Glutamatergic neuron (in vitro differentiated cells): Measurements from ENCODE around the gene NTM. TPM values are rescaled to one million over a fixed set of nuclear protein-coding genes. Genes with fewer than 3 reads are reported as not detected.

Experiments used
- DNase-seq: peaks from one replicate; pipeline ENCODE4 v3.0.0; 2022
- H3K27ac Mint-ChIP-seq: one replicate; pipeline ENCODE4 v1.8.0; 2020; ENCODE audit warnings: mild to moderate bottlenecking, mixed read lengths, inconsistent platforms; ENCODE audit not compliant: unreplicated experiment
- H3K27me3 Mint-ChIP-seq: one replicate; pipeline ENCODE4 v1.8.0; 2020; ENCODE audit warnings: mild to moderate bottlenecking, moderate library complexity, mixed read lengths, inconsistent platforms; ENCODE audit not compliant: unreplicated experiment
- H3K36me3 Mint-ChIP-seq: one replicate; pipeline ENCODE4 v1.8.0; 2020; ENCODE audit warnings: mild to moderate bottlenecking, mixed read lengths, inconsistent platforms; ENCODE audit not compliant: unreplicated experiment
- H3K4me1 Mint-ChIP-seq: one replicate; pipeline ENCODE4 v1.8.0; 2020; ENCODE audit warnings: mild to moderate bottlenecking, low read depth, mixed read lengths, inconsistent platforms; ENCODE audit not compliant: unreplicated experiment
- H3K4me3 Mint-ChIP-seq: one replicate; pipeline ENCODE4 v1.8.0; 2020; ENCODE audit warnings: mild to moderate bottlenecking, mixed read lengths, inconsistent platforms; ENCODE audit not compliant: unreplicated experiment
- H3K9me3 Mint-ChIP-seq: one replicate; pipeline ENCODE4 v1.8.0; 2020; ENCODE audit warnings: mild to moderate bottlenecking, moderate library complexity, mixed read lengths, inconsistent platforms; ENCODE audit not compliant: unreplicated experiment
- CTCF ChIP-seq: fragments of 200-600 bp; sonication (generic); IDR thresholded peaks from one replicate; pipeline ENCODE4 v1.5.0; 2021; ENCODE audit not compliant: partially characterized antibody, unreplicated experiment
- total RNA-seq: library from RNA; stranded (reverse); fragmentation: NEBNext Ultra II Directional; extraction: Animal tissue kit (Norgen Biotek cat#: 25700); gene quantifications from one replicate; pipeline ENCODE4 v1.2.1, GENCODE V29; 2021; ENCODE audit not compliant: unreplicated experiment

Gene NTM
- total RNA-seq, 1 donor from 2014 or later, result 1.2 TPM

GRCh38 chr11:132073787-132074186, 703.4 kb downstream of the NTM start:
- no peak for TF ChIP-seq CTCF
- H3K4me1 Mint-ChIP-seq, result no peaks in the 10 kb centered on the region
- H3K27me3 Mint-ChIP-seq, result no peaks in the 10 kb centered on the region
- no peak overlapping the region for H3K4me3 Mint-ChIP-seq
- H3K36me3 Mint-ChIP-seq, result no peaks in the 10 kb centered on the region
- no peak overlapping the region for H3K27ac Mint-ChIP-seq
- no peak for DNase-seq
- peaks cover 2% of the 10 kb centered on the region for H3K9me3 Mint-ChIP-seq

- DNase-seq, result no peak
- no peak overlapping the region for H3K27ac Mint-ChIP-seq
- H3K27me3 Mint-ChIP-seq, result no peaks in the 10 kb centered on the region
- no peak for TF ChIP-seq CTCF
- H3K4me1 Mint-ChIP-seq, result no peaks in the 10 kb centered on the region
- H3K4me3 Mint-ChIP-seq, result no peak overlapping the region
- no peaks in the 10 kb centered on the region for H3K9me3 Mint-ChIP-seq
- no peaks in the 10 kb centered on the region for H3K36me3 Mint-ChIP-seq
Measured at GRCh38 chr11:132075447-132075846, 705.0 kb downstream of the NTM start.

GRCh38 chr11:132077416-132077815, 707.0 kb downstream of the NTM start:
- Mint-ChIP-seq H3K27ac (no peak overlapping the region), H3K27me3 (no peaks in the 10 kb centered on the region), H3K36me3 (no peaks in the 10 kb centered on the region), H3K4me3 (no peak overlapping the region), H3K4me1 (no peaks in the 10 kb centered on the region), H3K9me3 (no peaks in the 10 kb centered on the region)
- no peak for TF ChIP-seq CTCF
- DNase-seq, result no peak

- no peaks in the 10 kb centered on the region for H3K4me1 Mint-ChIP-seq
- DNase-seq, result no peak
- no peaks in the 10 kb centered on the region for H3K9me3 Mint-ChIP-seq
- H3K27ac Mint-ChIP-seq, result no peak overlapping the region
- no peak for TF ChIP-seq CTCF
- H3K27me3 Mint-ChIP-seq, result no peaks in the 10 kb centered on the region
- H3K4me3 Mint-ChIP-seq, result no peak overlapping the region
- no peaks in the 10 kb centered on the region for H3K36me3 Mint-ChIP-seq
Measured at GRCh38 chr11:132078264-132079076, 708.1 kb downstream of the NTM start.

GRCh38 chr11:132080127-132080526, 709.7 kb downstream of the NTM start:
- Mint-ChIP-seq H3K27me3 (no peaks in the 10 kb centered on the region), H3K9me3 (no peaks in the 10 kb centered on the region), H3K4me3 (no peak overlapping the region), H3K36me3 (no peaks in the 10 kb centered on the region), H3K4me1 (no peaks in the 10 kb centered on the region), H3K27ac (no peak overlapping the region)
- DNase-seq, result no peak
- TF ChIP-seq CTCF, result no peak
